GM19035 (cell line): ENCODE measurements around the gene PRR5.
"Not testable (repeated sequence)": the region's sequence is repeated elsewhere in the genome, so short reads cannot be mapped to it uniquely, and the experiment has no call there.

ENCODE experiments used
- ATAC-seq: cut with Tn5 transposase; IDR thresholded peaks from one replicate; pipeline ENCODE4 v1.9.1; 2021; ENCODE audit not compliant: unreplicated experiment

PRR5 gene

DNA sequence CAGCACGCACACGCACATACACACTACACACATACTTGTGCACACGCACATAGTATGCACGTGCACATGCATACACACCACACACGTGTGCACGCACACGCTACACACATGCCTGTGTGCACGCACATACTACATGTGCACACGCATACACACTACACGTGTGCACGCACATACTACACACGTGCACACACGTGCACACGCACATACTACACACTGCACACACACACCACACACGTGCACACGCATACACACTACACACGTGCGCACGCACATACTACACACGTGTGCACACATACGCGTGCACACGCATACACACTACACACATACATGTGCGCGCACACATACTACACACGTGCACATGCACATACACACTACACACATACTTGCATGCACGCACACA lies 30.7 kb downstream of the PRR5 start:
- no peak for ATAC-seq

DNA sequence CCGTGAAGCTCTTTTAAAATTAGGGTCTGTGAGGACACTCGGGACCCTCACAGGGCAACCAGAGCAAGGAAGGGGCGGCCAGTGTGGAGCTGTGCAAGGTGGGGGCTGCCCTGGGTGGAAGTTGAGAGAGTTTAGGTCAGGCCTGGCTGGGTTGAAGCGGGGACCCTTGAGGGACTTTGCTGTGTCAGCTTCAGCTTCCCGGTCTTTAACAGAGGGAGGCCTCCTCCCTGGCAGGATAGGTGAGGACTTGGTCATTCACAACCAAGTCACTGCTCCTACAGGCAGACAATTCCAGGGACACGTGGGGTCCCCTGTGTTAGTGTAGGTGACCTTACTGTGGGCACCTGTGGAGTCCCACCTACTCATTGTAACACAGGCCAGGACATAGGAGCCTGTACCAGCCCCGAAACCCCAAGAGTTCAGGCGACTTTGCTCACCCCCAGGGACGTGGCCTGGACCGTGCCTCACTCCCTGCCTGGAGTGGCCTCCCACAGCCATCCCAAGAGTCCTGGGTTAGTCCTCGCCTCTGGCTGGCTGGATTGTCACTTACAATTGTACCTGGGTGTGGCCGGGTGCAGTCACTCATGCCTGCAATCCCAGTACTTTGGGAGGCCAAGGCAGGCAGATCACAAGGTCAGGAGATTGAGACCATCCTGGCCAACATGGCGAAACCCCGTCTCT lies 31.6 kb downstream of the PRR5 start:
- ATAC-seq: no peak

- ATAC-seq: no peak
Observed at GRCh38 chr22:44734278-44734677, 32.3 kb downstream of the PRR5 start.

DNA sequence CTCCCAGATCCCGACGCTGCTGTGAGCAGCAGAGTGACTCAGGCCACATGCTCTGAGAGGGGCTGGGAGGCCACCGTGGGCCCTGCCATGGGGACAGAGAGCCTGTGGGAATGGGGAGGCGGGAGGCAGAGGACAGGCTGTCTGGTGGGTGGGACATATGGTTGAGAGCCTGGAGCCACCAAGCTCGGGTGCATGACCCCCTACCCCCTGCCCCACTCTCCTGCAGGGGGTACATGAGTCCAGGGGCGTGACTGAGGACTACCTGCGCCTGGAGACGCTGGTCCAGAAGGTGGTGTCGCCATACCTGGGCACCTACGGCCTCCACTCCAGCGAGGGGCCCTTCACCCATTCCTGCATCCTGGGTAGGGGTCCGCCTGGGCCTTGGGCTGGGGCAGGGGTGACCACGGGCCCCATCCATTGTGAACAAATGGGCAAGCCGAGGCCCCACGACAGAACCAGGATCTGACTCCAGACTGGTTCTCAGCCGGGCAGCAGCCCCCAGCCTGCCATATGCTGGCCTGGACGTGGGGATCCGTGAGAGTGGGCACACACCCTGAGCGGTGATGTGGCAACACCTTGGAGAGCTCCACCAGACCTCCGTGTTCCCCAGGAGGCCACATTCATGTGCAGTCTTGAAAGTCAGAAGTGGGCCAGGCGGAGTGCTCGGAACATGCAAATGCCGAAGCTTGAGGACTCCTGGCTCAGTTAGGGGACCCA lies 33.0 kb downstream of the PRR5 start:
- ATAC-seq: no peak

- ATAC-seq: no peak
Observed at GRCh38 chr22:44735518-44736428, 33.8 kb downstream of the PRR5 start.

DNA sequence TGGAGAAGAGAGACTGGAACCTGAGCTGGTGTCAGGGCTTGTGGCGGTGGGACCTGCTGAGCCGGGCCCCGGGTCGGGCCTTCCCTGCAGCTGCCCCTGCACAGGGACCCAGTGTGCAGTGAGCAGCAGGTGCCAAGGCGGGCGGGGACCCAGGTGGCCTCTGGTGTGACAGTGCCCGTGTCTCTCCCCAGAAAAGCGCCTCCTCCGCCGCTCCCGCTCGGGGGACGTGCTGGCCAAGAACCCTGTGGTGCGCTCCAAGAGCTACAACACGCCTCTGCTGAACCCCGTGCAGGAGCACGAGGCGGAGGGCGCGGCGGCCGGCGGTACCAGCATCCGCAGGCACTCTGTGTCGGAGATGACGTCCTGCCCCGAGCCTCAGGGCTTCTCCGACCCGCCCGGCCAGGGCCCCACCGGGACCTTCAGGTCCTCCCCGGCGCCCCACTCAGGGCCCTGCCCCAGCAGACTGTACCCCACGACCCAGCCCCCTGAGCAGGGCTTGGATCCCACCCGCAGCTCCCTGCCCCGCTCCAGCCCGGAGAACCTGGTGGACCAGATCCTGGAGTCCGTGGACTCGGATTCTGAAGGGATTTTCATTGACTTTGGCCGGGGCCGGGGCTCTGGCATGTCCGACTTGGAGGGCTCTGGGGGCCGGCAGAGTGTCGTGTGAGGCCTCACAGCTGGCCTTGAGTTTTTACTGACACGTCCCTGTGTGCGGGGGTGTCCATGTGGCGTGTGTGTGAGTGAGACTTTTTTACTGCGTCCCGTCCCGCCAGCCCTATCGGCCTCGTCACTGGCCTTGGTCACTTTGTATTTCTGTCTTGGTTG lies 34.8 kb downstream of the PRR5 start:
- ATAC-seq: no peak

DNA sequence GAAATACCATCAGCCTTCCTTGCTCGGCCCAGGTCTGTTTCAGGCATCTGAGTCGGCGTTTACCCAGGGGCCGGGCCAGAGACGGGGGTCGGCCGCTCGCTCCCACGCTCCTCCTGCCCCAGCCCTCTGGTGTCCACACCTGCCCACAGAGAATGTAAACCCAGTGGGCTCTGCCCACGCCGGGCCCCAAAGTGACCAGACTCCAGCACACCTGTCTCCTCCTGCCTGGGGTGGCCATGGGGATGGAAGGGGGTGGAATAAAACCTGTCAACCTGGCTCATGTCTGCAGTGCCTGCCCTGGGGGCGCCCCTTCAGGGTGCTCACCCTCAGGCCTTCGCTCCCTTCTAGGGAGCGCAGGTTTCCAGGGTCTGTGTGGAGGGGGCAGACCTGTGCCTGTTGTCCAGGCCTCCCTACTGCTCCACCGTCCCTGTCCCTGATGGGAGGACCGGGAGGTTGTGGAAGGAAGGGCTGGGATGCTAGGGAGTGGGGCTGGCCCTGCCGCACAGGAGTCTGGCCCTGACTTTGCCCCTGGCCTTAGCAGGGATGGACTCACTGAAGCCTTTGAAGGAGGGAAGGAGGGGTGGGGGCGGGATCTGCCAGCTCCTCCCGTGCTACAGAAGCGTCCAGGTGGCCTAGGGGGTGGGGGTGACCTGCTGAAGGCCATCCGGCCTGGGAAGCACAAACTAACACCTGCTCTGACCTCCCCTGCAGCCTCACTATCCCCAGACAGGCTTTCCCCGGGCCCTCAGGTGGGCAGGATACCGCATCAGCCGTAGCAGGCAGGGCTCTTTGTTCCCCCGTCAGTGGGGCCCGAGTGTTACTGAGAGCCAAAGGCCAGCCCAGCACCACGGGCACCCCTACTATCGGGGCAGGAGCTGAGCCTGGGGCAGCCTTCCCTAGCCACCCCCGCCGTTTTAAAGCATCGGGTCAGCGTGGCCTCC lies 35.7 kb downstream of the PRR5 start:
- no peak for ATAC-seq

DNA sequence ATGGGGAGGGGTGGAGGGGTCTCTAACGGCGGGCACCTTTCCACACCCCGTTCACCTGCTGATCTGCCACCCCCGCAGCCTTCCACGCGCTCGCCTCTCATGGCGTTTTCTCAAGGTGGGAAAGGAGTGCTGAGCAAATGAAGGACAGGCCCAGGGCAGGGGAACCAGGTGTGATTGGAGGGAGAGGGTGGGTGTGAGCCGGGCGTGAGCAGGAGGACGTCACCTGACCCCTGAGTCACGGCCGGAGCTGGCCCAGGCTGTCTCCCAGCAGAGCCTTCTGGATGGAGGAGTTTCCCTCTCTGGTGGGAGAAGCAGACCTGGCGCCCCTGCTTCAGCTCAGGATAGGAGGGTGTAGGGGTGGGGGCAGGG lies 36.3 kb downstream of the PRR5 start:
- ATAC-seq: no peak

DNA sequence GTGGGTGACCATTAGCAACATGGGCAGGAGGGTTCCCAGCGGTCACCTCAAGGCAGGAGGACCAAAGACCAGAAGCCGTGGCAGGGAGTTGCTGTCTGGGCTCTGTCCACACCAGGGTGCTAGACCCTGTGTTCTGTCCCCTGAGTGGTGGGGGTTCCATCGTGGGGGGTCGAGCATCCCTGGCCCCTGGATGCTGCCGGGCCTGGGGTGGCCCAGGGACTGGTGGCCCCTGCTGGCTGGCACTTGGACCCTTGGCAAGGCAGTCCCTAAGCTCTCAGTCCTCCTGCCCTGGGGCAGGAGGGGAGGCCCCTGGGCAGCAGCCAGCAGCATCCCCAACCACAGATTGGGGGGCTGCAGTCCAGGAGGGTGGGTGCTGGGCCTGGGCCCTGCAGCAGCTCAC lies 37.0 kb downstream of the PRR5 start:
- no peak for ATAC-seq

DNA sequence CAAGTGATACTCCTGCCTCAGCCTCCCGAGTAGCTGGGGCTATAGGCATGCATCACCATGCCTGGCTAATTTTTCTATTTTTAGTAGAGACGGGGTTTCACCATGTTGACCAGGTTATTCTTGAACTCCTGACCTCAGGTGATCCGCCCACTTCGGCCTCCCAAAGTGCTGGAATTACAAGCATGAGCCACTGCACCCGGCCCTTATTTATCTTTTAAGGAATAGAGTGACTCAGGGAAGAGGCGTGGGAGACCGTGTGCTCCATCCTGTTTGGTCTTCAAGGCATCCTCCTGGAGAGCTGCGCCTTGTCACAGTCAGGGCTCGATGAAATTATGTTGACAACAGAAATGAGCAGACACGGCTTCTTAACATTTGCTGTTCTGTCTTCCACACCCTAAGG lies 37.7 kb downstream of the PRR5 start:
- ATAC-seq: not testable (repeated sequence)

DNA sequence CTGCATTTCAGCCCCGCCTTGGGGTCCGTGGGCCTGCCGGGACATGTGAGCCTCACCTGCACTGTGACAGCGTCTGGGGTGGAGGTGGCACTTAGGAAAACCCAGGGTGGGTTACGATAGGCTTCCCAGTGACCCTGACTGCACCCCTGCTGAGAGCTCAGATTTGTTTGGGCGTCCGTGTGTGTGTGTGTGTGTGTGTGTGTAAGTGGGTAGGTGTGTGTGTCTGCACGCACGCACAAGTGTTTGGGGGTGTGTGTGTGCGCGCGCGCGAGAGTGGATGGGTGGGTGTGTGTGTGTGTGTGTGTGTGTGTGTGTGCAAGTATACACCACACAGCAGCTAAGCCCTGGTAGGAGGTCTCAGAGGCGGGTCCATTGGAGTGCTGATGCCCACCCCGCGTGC lies 38.3 kb downstream of the PRR5 start:
- ATAC-seq: no peak

DNA sequence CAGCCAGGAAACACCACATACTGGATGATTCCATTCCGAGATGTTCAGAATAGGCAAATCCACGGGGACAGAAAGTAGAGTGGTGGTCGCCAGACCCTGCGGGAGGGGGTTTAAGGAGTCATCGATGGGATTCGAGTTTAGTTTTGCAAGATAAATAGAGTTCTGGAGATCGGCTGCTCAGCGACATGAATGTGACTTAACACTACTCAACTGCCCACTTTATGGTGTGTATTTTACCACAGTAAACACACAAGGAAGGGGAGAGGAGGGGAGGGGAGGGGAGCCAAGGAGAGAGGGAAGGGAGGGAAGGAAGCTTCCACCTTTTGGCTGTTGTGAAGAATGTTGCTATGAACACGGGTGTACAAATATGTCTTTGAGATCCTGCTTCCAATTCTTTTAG lies 39.9 kb downstream of the PRR5 start:
- no peak for ATAC-seq

GRCh38 chr22:44743247-44743646 lies 41.2 kb downstream of the PRR5 start:
- no peak for ATAC-seq

GRCh38 chr22:44743804-44744211 lies 41.8 kb downstream of the PRR5 start:
- ATAC-seq: no peak

DNA sequence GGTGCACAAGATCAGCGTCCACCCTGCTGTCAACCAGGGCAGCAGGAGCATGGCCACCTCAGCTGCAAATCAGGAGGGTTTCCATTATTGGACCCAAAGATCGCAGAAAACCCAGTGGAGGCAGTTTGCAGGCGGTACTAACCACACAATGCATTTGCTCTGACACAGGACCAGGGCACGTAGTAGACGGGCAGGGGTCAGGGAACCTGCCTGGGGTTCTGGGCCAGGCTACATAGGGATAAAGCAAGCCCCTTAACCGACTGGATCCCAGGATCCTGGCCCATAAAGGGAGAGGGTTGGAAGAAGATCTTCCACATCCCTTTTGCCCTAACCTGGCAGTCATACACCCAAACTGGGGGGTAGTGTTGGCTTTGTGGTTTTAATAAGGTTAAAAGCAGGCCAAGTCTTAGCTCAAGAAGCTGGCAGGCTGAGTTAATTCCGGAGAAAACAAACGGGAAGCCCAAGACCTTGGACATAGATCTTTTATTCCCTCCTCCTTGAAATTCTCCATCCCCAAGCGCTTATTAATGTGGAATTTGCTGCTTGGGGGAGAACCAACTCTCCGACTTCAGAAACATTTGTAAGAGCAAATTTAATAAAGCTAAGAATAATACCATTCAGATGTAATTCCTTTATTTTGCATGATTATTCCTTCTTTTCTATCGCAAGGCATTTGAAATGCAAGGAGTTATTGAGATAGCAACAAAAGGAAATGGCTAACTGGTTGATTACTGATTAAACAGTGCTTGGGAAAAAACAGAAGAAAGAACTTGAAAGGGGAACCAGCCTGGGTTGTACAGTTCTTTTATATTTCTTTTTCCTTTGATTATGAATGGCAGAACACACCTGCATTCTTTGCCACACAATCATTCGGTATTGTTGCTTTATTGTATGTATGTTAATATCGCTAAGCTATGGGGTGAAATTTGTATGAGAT lies 44.1 kb downstream of the PRR5 start:
- no peak for ATAC-seq

- ATAC-seq: not testable (repeated sequence)
Observed at GRCh38 chr22:44747784-44748127, 45.8 kb downstream of the PRR5 start.

DNA sequence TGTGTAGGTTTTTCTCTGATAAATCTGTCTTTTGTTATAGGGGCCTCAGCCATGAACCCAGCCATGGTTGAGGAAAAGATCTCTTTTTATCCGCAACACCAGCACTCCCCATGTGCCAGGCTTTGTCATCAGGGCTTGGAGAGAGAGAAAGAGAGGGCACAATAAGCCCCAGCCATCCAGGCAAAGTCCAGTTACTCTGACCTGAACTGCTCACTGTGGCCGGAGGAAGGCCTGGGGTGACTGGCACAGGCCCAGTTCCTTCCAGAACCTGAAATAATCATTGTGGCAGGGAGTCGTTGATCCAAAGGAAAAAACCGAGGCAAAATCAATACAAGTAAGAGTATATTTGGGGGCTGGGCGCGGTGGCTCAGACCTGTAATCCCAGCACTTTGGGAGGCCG lies 46.5 kb downstream of the PRR5 start:
- ATAC-seq: no peak

DNA sequence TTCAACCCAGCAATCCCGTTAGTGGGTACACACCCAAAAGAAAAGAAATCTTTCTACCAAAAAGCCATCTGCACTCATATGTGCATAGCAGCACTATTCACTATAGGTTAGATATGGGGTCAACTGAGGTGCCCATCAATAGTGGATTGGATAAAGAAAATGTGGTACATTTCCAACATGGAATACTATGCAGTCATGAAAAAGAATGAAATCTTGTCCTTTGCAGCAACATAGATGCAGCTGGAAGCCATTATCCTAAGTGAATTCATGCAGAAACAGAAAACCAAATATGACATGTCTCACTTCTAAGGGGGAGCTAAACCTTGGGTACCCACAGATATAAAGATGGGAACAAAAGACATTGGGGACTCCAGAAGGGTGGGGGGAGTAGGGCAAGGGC lies 48.5 kb downstream of the PRR5 start:
- ATAC-seq: no peak
